Panc1 (cell line): ENCODE results near the gene PTAR1.

ENCODE experiments used
- CTCF ChIP-seq: fragments of 450-650 bp; IDR thresholded peaks from 2 replicates; pipeline ENCODE4 v1.5.1; 2017; ENCODE audit warnings: mild to moderate bottlenecking
- POLR2AphosphoS5 ChIP-seq: IDR thresholded peaks from 2 replicates; pipeline ENCODE4 v1.6.1; 2012; ENCODE audit warnings: mild to moderate bottlenecking, low read depth, low read length, moderate library complexity
- REST ChIP-seq, 2 experiments: IDR thresholded peaks; 2 replicates each; pipeline ENCODE4 v1.6.1; 2011 to 2012; ENCODE audit warnings: low read depth in 2 of 2, control low read depth in 1 of 2, low read length in 1 of 2, mild to moderate bottlenecking in 1 of 2, moderate library complexity in 1 of 2; ENCODE audit not compliant: insufficient read depth in 1 of 2
- SIN3A ChIP-seq: IDR thresholded peaks from 2 replicates; pipeline ENCODE4 v1.6.1; 2012; ENCODE audit warnings: low read depth, mild to moderate bottlenecking, low read length, moderate library complexity, borderline replicate concordance; ENCODE audit not compliant: insufficient read depth
- TCF7L2 ChIP-seq: IDR thresholded peaks from 2 replicates; pipeline ENCODE4 v1.6.1; 2011; ENCODE audit warnings: mild to moderate bottlenecking, low read depth, low read length, inconsistent platforms

GRCh38 chr9:69731348-69731747 is 28.5 kb downstream of the PTAR1 start:
- TF ChIP-seq CTCF (no peak), REST (IDR thresholded peaks at IDR 0.05; ENCODE audit: insufficient read depth in 1 of 2, low read depth in 2 of 2, low read length in 1 of 2) (no peak), POLR2AphosphoS5 (no peak), SIN3A (no peak), TCF7L2 (no peak)
